Psoas muscle (tissue), 8 donors: ENCODE data around the gene BCAS3. TPM values are rescaled to one million over a fixed set of nuclear protein-coding genes. Genes with fewer than 3 reads are reported as not detected.

Experiments
- ATAC-seq, 4 donors: fragments of 200-7000 bp; cut with Tn5 transposase; one replicate each; pipeline ENCODE4 v1.9.1; 2020; ENCODE audit warnings: moderate library complexity in 3 of 4, mild to moderate bottlenecking in 2 of 4
- DNase-seq, 2 donors: peaks; one replicate each; pipeline ENCODE4 v3.0.0-alpha.2; 2020
- H3K27ac ChIP-seq: fragments of 200-600 bp; one replicate; pipeline ENCODE4 v1.8.0; 2022
- H3K27me3 ChIP-seq, 3 donors: fragments of 200-600 bp in 1 of 3; one replicate each; pipeline versions ENCODE4 v1.6.1 to v1.8.0; 2013 to 2022; ENCODE audit warnings: low read length in 2 of 3, mild to moderate bottlenecking in 2 of 3, moderate library complexity in 1 of 3; ENCODE audit not compliant: insufficient read depth in 3 of 3
- H3K36me3 ChIP-seq, 2 donors: fragments of 200-600 bp in 1 of 2; one replicate each; pipeline versions ENCODE4 v1.6.1 to v1.8.0; 2013 to 2022; ENCODE audit warnings: low read depth in 1 of 2, mild to moderate bottlenecking in 1 of 2, moderate library complexity in 1 of 2; ENCODE audit not compliant: insufficient read depth in 1 of 2
- H3K4me1 ChIP-seq: fragments of 200-600 bp; one replicate; pipeline ENCODE4 v1.8.0; 2022
- H3K4me3 ChIP-seq: fragments of 200-600 bp; one replicate; pipeline ENCODE4 v1.8.0; 2022; ENCODE audit warnings: mild to moderate bottlenecking
- H3K9me3 ChIP-seq: fragments of 200-600 bp; one replicate; pipeline ENCODE4 v1.8.0; 2022
- WGBS, 3 donors: extraction: QIAGEN DNeasy Blood & Tissue Kit; methylation state at CpG; one replicate each; pipeline versions ENCODE4 v1.1.6 to v1.1.7; 2013; 5-methylcytosine and 5-hydroxymethylcytosine counted together
- intact Hi-C, 2 donors: fragments of 100-400 bp; cut with DNase I; formaldehyde crosslinking; loops; one replicate each; pipeline versions ENCODE4 v1.11.0 to v1.14.2; 2022
- polyA plus RNA-seq, 3 donors: library from polyadenylated mRNA; stranded (reverse); fragments of 200-250 nt; gene quantifications; one replicate each; pipeline ENCODE4 v1.2.3, GENCODE V29; 2013
- total RNA-seq, 4 donors: library from RNA; stranded (reverse); fragmentation: NEBNext Ultra II Directional in 2 of 4; extraction: Animal tissue kit (Norgen Biotek cat#: 25700) in 2 of 4; gene quantifications; one replicate each; pipeline versions ENCODE4 v1.2.1 to v1.2.4, GENCODE V29; 2021 to 2023
- TF ChIP-seq, protein P1 (sequence below): fragments of 200-600 bp; IDR thresholded peaks from one replicate; pipeline ENCODE4 v1.8.0; 2022; ENCODE audit warnings: antibody characterized with exemption
- donor health status: healthy with polysubstance abuse.
- donor health status: DM: no; HTN: no; CAD: no; lungs with moderate emphysema.
- donor health status: Bipolar disorder and iron deficiency.
- donor health status: healthy.
- donor health status: DM: yes; HTN: yes; CAD: no.
- donor health status: DM: no; HTN: no; CAD: no.
- donor health status: DM: no; HTN: no; CAD: no.
- donor health status: DM: yes; HTN: yes; CAD: no.

BCAS3 gene
- total and polyA plus RNA-seq, 7 donors, result 2.4 to 28.8 (median 15.0) TPM

DNA sequence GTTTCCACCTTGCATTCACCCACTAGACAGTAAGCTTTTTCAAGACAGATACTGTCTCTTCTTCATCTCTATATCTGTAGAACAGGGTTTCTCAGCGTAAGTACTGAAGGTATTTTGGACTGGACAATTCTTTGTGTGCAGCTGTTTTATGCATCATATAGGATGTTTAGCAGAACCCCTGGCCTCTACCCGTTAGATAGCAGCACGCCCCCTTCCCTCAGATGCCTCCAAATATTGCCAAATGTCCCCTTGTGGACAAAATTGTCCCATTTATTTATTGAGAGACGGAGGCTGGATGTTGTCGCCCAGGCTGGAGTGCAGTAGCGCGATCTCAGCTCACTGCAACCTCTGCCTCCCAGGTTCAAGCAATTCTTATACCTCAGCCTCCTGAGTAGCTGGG, 458.6 kb downstream of the BCAS3 start:
- H3K4me1 ChIP-seq, result no peaks in the 10 kb centered on the region
- no peak for DNase-seq
- no peaks in the 10 kb centered on the region for H3K9me3 ChIP-seq
- TF ChIP-seq, protein P1, sequence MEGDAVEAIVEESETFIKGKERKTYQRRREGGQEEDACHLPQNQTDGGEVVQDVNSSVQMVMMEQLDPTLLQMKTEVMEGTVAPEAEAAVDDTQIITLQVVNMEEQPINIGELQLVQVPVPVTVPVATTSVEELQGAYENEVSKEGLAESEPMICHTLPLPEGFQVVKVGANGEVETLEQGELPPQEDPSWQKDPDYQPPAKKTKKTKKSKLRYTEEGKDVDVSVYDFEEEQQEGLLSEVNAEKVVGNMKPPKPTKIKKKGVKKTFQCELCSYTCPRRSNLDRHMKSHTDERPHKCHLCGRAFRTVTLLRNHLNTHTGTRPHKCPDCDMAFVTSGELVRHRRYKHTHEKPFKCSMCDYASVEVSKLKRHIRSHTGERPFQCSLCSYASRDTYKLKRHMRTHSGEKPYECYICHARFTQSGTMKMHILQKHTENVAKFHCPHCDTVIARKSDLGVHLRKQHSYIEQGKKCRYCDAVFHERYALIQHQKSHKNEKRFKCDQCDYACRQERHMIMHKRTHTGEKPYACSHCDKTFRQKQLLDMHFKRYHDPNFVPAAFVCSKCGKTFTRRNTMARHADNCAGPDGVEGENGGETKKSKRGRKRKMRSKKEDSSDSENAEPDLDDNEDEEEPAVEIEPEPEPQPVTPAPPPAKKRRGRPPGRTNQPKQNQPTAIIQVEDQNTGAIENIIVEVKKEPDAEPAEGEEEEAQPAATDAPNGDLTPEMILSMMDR, result no peak
- no peaks in the 10 kb centered on the region for H3K36me3 ChIP-seq
- intact Hi-C loops, result no loop called here
- no peaks in the 10 kb centered on the region for H3K27me3 ChIP-seq
- WGBS, 3 donors, result 90 to 92% (median 92%) methylated on average over 7 of the region's 7 CpGs
- no peak overlapping the region for H3K4me3 ChIP-seq
- no peak for ATAC-seq
- H3K27ac ChIP-seq, result no peak overlapping the region

DNA sequence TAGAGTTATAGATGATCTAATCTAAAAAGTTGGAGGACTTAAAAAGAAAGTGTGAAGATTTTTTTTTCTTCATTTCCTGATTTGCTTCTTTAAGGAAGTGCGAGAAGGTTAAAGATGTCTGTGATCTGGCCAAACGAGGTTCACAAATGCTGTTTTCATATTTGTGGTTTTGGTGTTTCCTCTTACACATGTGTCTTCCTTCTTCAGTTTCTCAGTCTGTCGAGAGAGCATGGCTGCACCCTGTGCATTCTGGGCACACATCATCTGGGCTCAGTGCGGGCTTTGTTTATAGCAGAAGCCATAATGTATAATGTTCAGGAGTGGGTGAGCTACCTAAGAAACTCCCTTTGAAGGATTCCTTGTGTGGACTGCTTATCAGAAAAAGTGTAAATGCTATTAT, 461.6 kb downstream of the BCAS3 start:
- 53 to 70% (median 58%) methylated on average over 4 of the region's 4 CpGs for WGBS, 3 donors
- intact Hi-C loops, result no loop called here
- TF ChIP-seq, protein P1, result no peak
- Histone ChIP-seq H3K27me3 (no peaks in the 10 kb centered on the region), H3K4me1 (no peaks in the 10 kb centered on the region), H3K4me3 (no peak overlapping the region), H3K27ac (no peak overlapping the region), H3K36me3 (no peaks in the 10 kb centered on the region), H3K9me3 (no peaks in the 10 kb centered on the region)
- ATAC-seq, result no peak
- DNase-seq, result no peak

DNA sequence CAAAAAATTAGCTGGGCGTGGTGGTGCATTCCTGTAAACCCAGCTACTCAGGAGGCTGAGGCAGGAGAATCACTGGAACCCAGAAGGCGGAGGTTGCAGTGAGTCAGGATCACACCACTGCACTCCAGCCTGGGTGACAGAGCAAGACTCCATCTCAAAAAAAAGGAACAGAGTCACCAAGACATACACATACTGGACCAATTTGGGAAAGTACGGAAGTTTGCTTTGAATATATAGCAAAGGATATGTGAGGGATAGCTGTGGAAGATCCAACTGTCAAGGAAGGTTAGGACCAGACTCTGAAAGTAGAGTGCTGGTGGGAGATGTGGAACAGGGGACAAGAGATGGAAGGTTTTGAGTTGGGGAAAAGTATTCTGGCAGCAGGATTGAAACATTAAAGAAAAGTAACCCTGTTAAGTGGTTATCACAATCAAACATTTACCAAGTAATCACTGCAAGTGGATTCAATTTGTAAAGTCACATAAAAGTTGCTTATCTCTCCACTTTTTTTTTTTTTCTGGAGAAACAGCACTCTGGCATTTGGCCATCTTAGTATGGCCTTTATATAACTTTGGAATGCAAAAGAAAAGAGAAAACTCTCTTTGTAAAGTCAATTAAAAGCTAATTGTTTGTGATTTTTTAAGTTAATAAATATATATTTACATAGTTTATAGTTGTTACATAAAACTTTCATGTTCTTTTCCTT, 462.6 kb downstream of the BCAS3 start:
- TF ChIP-seq, protein P1, result no peak
- no peak overlapping the region for H3K4me3 ChIP-seq
- no peak for DNase-seq
- no peaks in the 10 kb centered on the region for H3K27me3 ChIP-seq
- WGBS, 3 donors, result 97 to 99% (median 98%) methylated on average over 3 of the region's 3 CpGs
- no peak overlapping the region for H3K27ac ChIP-seq
- no peaks in the 10 kb centered on the region for H3K9me3 ChIP-seq
- intact Hi-C loops, result no loop called here
- H3K36me3 ChIP-seq, result no peaks in the 10 kb centered on the region
- ATAC-seq, result no peak
- no peaks in the 10 kb centered on the region for H3K4me1 ChIP-seq

DNA sequence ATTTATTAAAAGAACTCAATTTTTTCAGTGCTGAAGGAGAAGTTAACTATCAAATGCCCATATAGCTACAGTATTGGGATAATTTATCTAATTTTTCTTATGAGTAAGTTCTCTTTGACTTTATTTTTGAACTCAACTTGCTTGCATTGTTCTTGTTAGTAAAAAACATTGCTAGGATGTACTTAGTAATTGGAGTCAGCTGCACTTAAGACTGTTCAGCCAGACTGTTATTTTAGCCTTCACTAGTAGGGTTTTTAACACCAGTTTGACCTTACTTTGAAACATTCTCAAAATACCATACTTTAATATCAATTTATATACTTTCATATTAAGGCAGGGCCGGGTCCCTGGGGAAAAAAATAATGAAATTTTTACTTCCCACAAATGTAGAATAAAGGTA, 465.4 kb downstream of the BCAS3 start:
- intact Hi-C loops, result no loop called here
- Histone ChIP-seq H3K9me3 (no peaks in the 10 kb centered on the region), H3K4me1 (no peaks in the 10 kb centered on the region), H3K27ac (no peak overlapping the region), H3K36me3 (no peaks in the 10 kb centered on the region), H3K4me3 (no peak overlapping the region), H3K27me3 (no peaks in the 10 kb centered on the region)
- ATAC-seq (no peak), DNase-seq (no peak)
- TF ChIP-seq, protein P1, result no peak
- WGBS, 3 donors, result 80 to 89% (median 87%) methylated on average over 1 of the region's 1 CpG

DNA sequence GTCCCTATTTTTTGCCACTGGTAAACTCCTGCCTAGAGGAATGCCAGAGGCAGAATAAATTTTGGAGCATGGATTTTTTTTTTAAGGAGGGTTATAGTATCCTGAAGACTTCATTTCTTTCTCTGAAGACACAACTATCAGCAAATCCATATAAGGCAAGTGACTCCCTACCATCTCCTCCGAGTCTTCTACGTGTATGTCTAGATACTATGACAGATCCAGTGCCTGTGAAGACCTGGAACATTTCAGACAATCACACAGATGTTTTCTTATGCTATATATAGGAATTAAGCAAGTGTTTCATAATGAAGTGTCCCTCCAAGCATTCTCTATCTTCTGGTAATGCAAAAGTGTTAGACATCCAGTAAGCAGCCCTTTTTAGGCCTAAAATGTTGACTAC, 466.5 kb downstream of the BCAS3 start:
- H3K4me1 ChIP-seq, result no peaks in the 10 kb centered on the region
- WGBS, 3 donors, result 60 to 87% (median 65%) methylated on average over 2 of the region's 2 CpGs
- no peak for ATAC-seq
- DNase-seq, result no peak
- TF ChIP-seq, protein P1, result no peak
- no peaks in the 10 kb centered on the region for H3K27me3 ChIP-seq
- no peaks in the 10 kb centered on the region for H3K36me3 ChIP-seq
- no peaks in the 10 kb centered on the region for H3K9me3 ChIP-seq
- no peak overlapping the region for H3K4me3 ChIP-seq
- H3K27ac ChIP-seq, result no peak overlapping the region
- intact Hi-C loops, result no loop called here
